Vagina (tissue), 2 donors: ENCODE measurements around the gene CBFA2T2.

Experiments
- POLR2A ChIP-seq, 2 donors: fragments of 450-650 bp; IDR thresholded peaks; one replicate each; pipeline ENCODE4 v1.6.1; 2017; ENCODE audit warnings: antibody characterized with exemption in 2 of 2, mild to moderate bottlenecking in 2 of 2, moderate library complexity in 2 of 2
- POLR2AphosphoS5 ChIP-seq, 2 donors: sonication (generic); formaldehyde crosslinking; IDR thresholded peaks; one replicate each; pipeline ENCODE4 v1.9.0; 2017; ENCODE audit warnings: antibody characterized with exemption in 2 of 2, mild to moderate bottlenecking in 2 of 2, low read depth in 1 of 2; ENCODE audit not compliant: insufficient read depth in 1 of 2
- TF ChIP-seq, protein P1 (sequence below), 3 experiments: fragments of 450-650 bp in 2 of 3; fragments of 200-600 bp in 1 of 3; sonication (generic) in 1 of 3; IDR thresholded peaks; one replicate each; pipeline ENCODE4 v1.5.1; 2017 to 2019; ENCODE audit warnings: antibody characterized with exemption in 3 of 3, mild to moderate bottlenecking in 2 of 3, moderate library complexity in 2 of 3

DNA sequence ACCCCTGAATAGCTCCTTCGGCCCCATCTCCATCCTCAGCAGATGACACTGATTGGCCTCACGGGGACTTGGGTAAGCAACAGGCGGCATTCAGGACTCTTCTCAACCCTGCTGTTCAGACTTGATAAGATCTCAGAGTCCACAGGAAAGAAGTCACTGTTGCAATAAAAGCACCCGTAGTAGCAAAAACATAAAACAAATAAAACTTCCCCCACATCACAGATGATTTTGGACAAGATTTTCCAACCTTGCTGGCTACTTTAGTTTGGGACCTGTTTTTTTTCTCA is 155.1 kb downstream of the CBFA2T2 start:
- TF ChIP-seq, protein P1, sequence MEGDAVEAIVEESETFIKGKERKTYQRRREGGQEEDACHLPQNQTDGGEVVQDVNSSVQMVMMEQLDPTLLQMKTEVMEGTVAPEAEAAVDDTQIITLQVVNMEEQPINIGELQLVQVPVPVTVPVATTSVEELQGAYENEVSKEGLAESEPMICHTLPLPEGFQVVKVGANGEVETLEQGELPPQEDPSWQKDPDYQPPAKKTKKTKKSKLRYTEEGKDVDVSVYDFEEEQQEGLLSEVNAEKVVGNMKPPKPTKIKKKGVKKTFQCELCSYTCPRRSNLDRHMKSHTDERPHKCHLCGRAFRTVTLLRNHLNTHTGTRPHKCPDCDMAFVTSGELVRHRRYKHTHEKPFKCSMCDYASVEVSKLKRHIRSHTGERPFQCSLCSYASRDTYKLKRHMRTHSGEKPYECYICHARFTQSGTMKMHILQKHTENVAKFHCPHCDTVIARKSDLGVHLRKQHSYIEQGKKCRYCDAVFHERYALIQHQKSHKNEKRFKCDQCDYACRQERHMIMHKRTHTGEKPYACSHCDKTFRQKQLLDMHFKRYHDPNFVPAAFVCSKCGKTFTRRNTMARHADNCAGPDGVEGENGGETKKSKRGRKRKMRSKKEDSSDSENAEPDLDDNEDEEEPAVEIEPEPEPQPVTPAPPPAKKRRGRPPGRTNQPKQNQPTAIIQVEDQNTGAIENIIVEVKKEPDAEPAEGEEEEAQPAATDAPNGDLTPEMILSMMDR (IDR thresholded peaks at IDR 0.05), result no peak
- TF ChIP-seq POLR2A (IDR thresholded peaks at IDR 0.05), result no peak
- TF ChIP-seq POLR2AphosphoS5 (IDR thresholded peaks at IDR 0.05; ENCODE audit: insufficient read depth in 1 of 2, low read depth in 1 of 2), result no peak
